Fibroblast of the aortic adventitia (primary cell): Measurements from ENCODE around the gene DUS3L. TPM values are rescaled to one million over a fixed set of nuclear protein-coding genes. Genes with fewer than 3 reads are reported as not detected.

Experiments used
- DNase-seq: peaks from one replicate; pipeline ENCODE4 v3.0.0-alpha.2; 2010; ENCODE audit warnings: low read depth
- H3K4me3 ChIP-seq: 2 replicates; pipeline ENCODE4 v1.5.1; 2011; ENCODE audit warnings: low read depth, mild to moderate bottlenecking, control low read depth, low read length, moderate library complexity
- total RNA-seq: library from RNA; depleted of rRNA; stranded (reverse); fragments of >200 nt; gene quantifications from 2 replicates; pipeline ENCODE4 v1.2.3, GENCODE V29; 2012; ENCODE audit warnings: low replicate concordance
- TF ChIP-seq, protein P1 (sequence below): IDR thresholded peaks from 2 replicates; pipeline ENCODE4 v1.5.1; 2011; ENCODE audit warnings: mild to moderate bottlenecking, low read length, control low read depth, inconsistent platforms; ENCODE audit not compliant: insufficient read depth

Gene DUS3L
- total RNA-seq, 1 donor, result 16.9 TPM

DNA sequence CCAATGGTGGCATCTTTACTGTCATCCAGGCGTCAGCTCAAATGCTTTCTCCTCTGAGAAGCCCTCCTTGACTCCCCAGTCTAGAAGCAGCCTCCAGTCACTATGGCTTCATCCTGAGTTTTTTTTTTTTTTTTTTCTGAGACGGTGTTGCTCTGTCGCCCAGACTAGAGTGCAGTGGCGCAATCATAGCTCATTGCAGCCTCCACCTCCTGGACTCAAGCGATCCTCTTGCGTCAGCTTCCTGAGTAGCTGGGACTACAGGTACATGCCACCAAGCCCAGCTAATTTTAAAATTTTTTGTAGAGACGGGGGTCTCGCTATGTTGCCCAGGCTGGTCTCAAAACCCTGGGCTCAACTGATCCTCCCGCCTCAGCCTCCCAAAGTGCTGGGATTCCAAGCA, 18.1 kb upstream of the DUS3L start:
- no peak for DNase-seq
- TF ChIP-seq, protein P1, sequence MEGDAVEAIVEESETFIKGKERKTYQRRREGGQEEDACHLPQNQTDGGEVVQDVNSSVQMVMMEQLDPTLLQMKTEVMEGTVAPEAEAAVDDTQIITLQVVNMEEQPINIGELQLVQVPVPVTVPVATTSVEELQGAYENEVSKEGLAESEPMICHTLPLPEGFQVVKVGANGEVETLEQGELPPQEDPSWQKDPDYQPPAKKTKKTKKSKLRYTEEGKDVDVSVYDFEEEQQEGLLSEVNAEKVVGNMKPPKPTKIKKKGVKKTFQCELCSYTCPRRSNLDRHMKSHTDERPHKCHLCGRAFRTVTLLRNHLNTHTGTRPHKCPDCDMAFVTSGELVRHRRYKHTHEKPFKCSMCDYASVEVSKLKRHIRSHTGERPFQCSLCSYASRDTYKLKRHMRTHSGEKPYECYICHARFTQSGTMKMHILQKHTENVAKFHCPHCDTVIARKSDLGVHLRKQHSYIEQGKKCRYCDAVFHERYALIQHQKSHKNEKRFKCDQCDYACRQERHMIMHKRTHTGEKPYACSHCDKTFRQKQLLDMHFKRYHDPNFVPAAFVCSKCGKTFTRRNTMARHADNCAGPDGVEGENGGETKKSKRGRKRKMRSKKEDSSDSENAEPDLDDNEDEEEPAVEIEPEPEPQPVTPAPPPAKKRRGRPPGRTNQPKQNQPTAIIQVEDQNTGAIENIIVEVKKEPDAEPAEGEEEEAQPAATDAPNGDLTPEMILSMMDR, result no peak

DNA sequence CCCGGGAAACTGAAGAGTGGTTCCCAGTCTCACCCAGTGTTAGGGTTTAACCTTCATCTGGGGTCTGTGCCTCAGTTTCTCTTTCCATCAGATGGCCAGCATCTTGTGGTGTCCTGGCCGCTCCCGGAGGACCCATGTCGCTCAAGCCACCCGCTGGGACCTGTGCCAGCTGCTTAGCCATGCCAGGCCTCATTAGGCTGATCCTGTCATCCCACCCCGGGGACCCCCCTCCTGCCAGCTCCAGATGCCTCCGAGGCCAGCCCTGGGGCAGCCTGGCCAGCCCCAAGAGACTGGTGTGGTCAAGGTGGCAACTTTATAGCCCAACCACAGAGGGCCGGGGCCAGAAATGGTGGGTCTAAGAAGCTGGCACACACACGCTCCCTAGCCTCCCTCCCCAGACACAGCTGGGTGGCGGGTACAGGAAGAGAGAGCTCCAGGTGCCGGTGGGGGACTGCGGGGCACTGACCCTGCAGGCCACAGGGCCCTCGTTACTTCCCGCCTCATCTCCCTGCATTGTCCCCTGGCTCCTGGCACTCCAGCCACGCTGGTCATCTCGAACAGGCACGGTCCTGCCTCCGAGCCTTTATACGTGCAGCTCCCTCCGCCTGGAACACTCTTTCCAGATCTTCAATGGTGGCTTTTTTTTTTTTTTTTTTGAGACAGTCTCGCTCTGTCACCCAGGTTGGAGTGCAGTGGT, 17.3 kb upstream of the DUS3L start:
- no peak overlapping the region for H3K4me3 ChIP-seq
- TF ChIP-seq, protein P1, result no peak
- no peak for DNase-seq

More for the DNA sequence above, 18.1 kb upstream of the DUS3L start:
- H3K4me3 ChIP-seq, result no peak overlapping the region

DNA sequence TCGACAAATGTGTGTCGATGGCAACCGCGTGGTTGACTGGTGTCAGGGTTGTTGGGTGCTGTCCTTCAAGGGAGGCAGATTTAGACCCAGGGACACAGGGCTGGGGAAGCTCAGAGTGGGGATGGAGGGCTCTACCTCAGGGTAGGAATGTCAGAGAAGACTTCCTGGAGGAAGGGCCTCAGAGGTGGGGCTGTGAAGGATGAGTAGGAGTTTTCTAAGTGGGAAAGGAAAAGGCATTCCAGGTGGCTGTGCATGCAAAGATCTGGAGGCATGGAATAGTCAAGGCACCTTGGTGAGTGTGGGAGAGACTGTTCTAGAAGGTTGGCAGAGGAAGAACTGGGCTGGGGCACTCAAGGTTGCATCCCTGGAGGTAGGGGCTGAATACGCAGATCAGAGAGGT, 15.9 kb upstream of the DUS3L start:
- H3K4me3 ChIP-seq, result no peak overlapping the region
- TF ChIP-seq, protein P1, result no peak
- no peak for DNase-seq

DNA sequence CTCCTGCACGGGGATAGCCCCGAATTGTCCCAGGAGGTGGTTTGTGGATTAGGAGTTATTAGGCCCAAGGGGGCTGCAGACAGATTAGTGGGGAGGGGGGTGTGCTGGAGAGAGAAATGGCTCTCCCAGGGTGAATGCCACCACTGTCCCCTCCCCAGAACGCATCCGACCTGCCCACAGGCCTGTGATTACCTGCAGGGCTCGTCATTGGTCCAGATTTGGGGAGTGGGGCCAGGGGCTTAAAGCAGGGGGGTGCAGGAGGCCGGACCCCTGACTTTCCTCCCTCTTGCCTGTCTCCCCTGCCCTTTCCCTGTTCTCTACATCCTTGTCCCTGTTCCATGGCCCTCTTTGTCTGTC, 15.1 kb upstream of the DUS3L start:
- TF ChIP-seq, protein P1, result no peak
- no peak overlapping the region for H3K4me3 ChIP-seq
- DNase-seq, result no peak

DNA sequence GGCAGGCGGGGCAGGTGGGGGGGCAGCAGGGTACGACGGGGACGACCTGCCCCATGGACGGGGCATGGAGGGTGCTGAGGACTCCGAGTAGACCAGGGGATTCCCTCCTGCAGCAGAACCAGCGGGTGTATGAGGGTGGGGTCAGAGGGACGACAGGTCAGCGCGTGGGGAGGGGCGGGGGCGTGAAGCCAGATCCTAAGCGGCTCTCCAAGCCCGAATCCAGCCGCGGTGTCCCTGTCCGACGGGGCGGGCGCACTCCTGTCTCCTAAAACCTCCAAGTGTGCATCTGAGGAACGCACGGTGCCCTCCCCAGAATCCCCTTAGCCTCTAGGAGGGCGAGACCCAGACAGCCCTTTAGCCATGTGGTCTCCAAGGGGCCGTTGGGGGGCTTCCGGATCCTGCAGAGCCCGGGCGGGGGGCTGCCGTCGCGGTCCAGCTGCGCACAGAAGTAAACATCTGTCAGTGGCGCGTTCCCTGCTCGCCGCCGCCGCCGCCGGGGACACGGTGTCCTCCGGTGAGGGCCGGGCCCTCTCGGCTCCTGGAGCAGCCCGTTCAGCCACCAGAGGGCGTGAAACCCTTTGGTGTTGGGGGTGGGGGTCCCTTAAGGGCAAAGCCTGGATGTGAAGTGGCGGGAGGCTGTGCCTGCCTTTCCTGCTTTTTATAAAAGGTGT, 14.6 kb upstream of the DUS3L start:
- no peak overlapping the region for H3K4me3 ChIP-seq
- DNase-seq, result peak; percentile 24
- TF ChIP-seq, protein P1, result peak; percentile 65

DNA sequence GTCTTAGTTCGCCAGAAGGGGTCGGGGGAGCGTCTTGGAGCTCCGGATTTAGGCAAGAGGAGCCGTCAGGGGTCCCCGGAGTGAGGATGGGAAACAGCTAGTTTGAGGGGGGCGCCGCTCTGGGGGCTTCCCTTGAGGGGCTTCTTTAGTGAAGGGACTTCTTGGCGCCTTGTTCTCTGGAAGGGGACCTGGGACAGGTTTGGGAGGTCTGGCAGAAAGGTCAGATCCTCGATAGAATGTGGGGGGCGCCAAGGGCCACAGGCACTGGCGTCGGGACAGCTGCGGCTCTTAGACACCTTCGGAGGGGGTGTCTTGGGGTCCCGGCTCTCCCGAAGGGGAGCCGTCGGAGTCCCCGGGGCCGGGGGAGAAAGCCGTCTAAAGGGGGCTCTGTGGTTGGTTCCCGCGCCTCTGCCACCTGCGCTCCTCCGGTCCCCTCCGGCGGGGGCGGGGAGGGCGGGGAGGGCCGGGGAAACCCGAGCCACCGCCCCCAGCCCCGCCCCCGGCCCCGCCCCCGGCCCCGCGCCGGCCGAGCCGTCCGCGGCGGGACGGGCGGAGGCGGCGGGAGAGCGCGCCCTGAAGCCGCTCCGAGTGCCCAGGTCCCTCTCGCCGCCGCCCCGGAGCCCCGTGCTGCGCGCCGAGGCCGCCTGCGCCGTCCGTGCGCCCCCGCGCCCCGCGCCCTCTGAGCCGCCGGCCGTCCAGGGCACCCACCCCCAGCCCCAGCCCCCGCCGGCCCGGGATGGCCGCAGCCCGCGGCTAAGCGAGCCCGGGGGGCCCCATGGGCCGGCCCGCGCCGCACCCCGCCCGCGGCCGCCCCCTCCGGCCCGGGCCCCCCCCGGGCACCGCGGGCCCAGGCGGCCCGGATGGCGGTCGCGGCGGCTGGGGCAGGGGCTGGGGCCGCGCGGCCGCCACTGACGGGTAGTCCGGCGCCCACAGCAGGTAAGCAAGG, 13.8 kb upstream of the DUS3L start, which contains the start of gene NRTN:
TSS of gene NRTN (plus strand) at position 552 of the 946 bp plus-strand sequence. CDS start 19,099 bp downstream, outside the sequence.
- TF ChIP-seq, protein P1, result no peak
- no peak within 1 kb of the TSS for H3K4me3 ChIP-seq
- no peak for DNase-seq
